ENCODE results near the gene MIEF1. TPM values are rescaled to one million over a fixed set of nuclear protein-coding genes. Genes with fewer than 3 reads are reported as not detected.

Gene MIEF1
- polyA plus RNA-seq, 1 of the 3 experiments (the other 2 are of a cell fraction), result 7.5 TPM

GRCh38 chr22:39496131-39496838 lies 5.8 kb upstream of the MIEF1 start:
- Histone ChIP-seq H3K9ac (no peak overlapping the region), H3K27me3 (ENCODE audit: insufficient read depth) (no peaks in the 10 kb centered on the region), H3K4me3 (ENCODE audit: low read depth in 2 of 2, low read length in 1 of 2) (no peak overlapping the region), H4K20me1 (ENCODE audit: insufficient read depth) (no peaks in the 10 kb centered on the region), H3K4me2 (no peak overlapping the region), H3K4me1 (ENCODE audit: control insufficient read depth in 1 of 2, insufficient read depth in 2 of 2, low read depth in 1 of 2, low read length in 1 of 2) (peaks cover 0 to 19% of the 10 kb centered on the region in 2 experiments; a peak in 2 of 4 replicates), H2AFZ (ENCODE audit: low read depth) (no peak overlapping the region; the same call in 1 of the 2 replicates), H3K9me3 (no peaks in the 10 kb centered on the region), H3K27ac (ENCODE audit: low read depth in 2 of 2, low read length in 1 of 2) (no peak overlapping the region; a peak in 1 of 4 replicates), H3F3A (replicated peaks; ENCODE audit: insufficient read depth) (no peaks in the 10 kb centered on the region), H3K36me3 (replicated peaks in 1 of 2; ENCODE audit: control insufficient read depth in 1 of 2, insufficient read depth in 2 of 2, low read length in 1 of 2) (no peaks in the 10 kb centered on the region), H3K9me2 (no peaks in the 10 kb centered on the region), H3K79me2 (ENCODE audit: insufficient read depth) (no peaks in the 10 kb centered on the region)
- 0% methylated on average over 1 of the region's 13 CpGs for WGBS (ENCODE audit: low lambda C conversion rate)
- TF ChIP-seq FOSL2 (IDR thresholded peaks at IDR 0.05; ENCODE audit: borderline replicate concordance, low read depth), result no peak
- TF ChIP-seq NFIC (IDR thresholded peaks at IDR 0.05; ENCODE audit: borderline replicate concordance), result no peak
- 0 out of 2 replicates have a peak, but pooled peaks have one; percentile 24 for TF ChIP-seq MXI1 (IDR thresholded peaks at IDR 0.05; ENCODE audit: low read depth, low read length)
- peak; percentile 59 for TF ChIP-seq CTCF (IDR thresholded peaks at IDR 0.05)
- TF ChIP-seq SMC3 (IDR thresholded peaks at IDR 0.05; ENCODE audit: low read depth, low read length), result peak; percentile 5; the same call in 1 of the 2 replicates
- peak; percentile 48 for TF ChIP-seq RAD21 (IDR thresholded peaks at IDR 0.05; ENCODE audit: low read length)
- TF ChIP-seq TAF1 (IDR thresholded peaks at IDR 0.05; ENCODE audit: borderline replicate concordance, low read depth, low read length), result no peak
- CTCF ChIA-PET, result interaction anchor here (0.6 to 3.9 kb wide), 16 partner anchors 12 to 386 kb away, joined by 3 to 36 read pairs (median 4); partner anchors contain the start of genes RPS19BP1 and TAB1
- POLR2A ChIA-PET, result interaction anchor here (0.6 to 1.2 kb wide), 2 partner anchors 24 to 27 kb away, joined by 3 read pairs; partner anchors contain the start of gene ATF4
- DNase-seq, result peak; percentile 50

GRCh38 chr22:39497429-39497828 lies 4.7 kb upstream of the MIEF1 start:
- WGBS (ENCODE audit: low lambda C conversion rate), result 89% methylated on average over 8 of the region's 8 CpGs
- Histone ChIP-seq H3K9me3 (no peaks in the 10 kb centered on the region), H3K4me1 (ENCODE audit: control insufficient read depth in 1 of 2, insufficient read depth in 2 of 2, low read depth in 1 of 2, low read length in 1 of 2) (peaks cover 0 to 23% of the 10 kb centered on the region in 2 experiments; a peak in 2 of 4 replicates), H3K9me2 (no peaks in the 10 kb centered on the region), H3K36me3 (replicated peaks in 1 of 2; ENCODE audit: control insufficient read depth in 1 of 2, insufficient read depth in 2 of 2, low read length in 1 of 2) (no peaks in the 10 kb centered on the region), H3K9ac (no peak overlapping the region), H3K79me2 (ENCODE audit: insufficient read depth) (peaks cover under 1% of the 10 kb centered on the region; the same call in 1 of the 2 replicates), H3K27me3 (ENCODE audit: insufficient read depth) (no peaks in the 10 kb centered on the region), H3K4me3 (ENCODE audit: low read depth in 2 of 2, low read length in 1 of 2) (no peak overlapping the region), H4K20me1 (ENCODE audit: insufficient read depth) (no peaks in the 10 kb centered on the region), H3K4me2 (no peak overlapping the region), H3F3A (replicated peaks; ENCODE audit: insufficient read depth) (no peaks in the 10 kb centered on the region), H3K27ac (ENCODE audit: low read depth in 2 of 2, low read length in 1 of 2) (no peak overlapping the region; a peak in 1 of 4 replicates), H2AFZ (ENCODE audit: low read depth) (no peak overlapping the region)
- ChIA-PET POLR2A (interaction anchor here (0.6 to 2.3 kb wide), 2 partner anchors 20 to 22 kb away, joined by 3 to 12 read pairs; partner anchors contain the start of gene ATF4), CTCF (interaction anchor here (0.6 to 3.9 kb wide), 9 partner anchors 10 to 851 kb away, joined by 3 to 36 read pairs (median 4); partner anchors contain the start of gene RPS19BP1)
- DNase-seq, result no peak
- no peak for TF ChIP-seq EP300 (IDR thresholded peaks at IDR 0.05; ENCODE audit: borderline replicate concordance in 1 of 2, low read depth in 1 of 2, low read length in 1 of 2)
- no peak for TF ChIP-seq REST (IDR thresholded peaks at IDR 0.05; ENCODE audit: low read depth, low read length)
- no peak for TF ChIP-seq MXI1 (IDR thresholded peaks at IDR 0.05; ENCODE audit: low read depth, low read length)
- no peak for TF ChIP-seq RCOR1 (IDR thresholded peaks at IDR 0.05; ENCODE audit: low read length)
- TF ChIP-seq USF2 (IDR thresholded peaks at IDR 0.05; ENCODE audit: borderline replicate concordance, low read depth, low read length), result no peak
- no peak for TF ChIP-seq RAD21 (IDR thresholded peaks at IDR 0.05; ENCODE audit: low read length)
- TF ChIP-seq SMC3 (IDR thresholded peaks at IDR 0.05; ENCODE audit: low read depth, low read length), result no peak
- no peak for TF ChIP-seq TAF1 (IDR thresholded peaks at IDR 0.05; ENCODE audit: borderline replicate concordance, low read depth, low read length)
- TF ChIP-seq RFX5 (IDR thresholded peaks at IDR 0.05; ENCODE audit: low read length), result no peak
- no peak for TF ChIP-seq NRF1 (IDR thresholded peaks at IDR 0.05; ENCODE audit: low read depth, low read length)
- no peak for TF ChIP-seq SIN3A (IDR thresholded peaks at IDR 0.05; ENCODE audit: borderline replicate concordance, low read depth, low read length)
- no peak for TF ChIP-seq JUND (IDR thresholded peaks at IDR 0.05)
- TF ChIP-seq NFIC (IDR thresholded peaks at IDR 0.05; ENCODE audit: borderline replicate concordance), result no peak
- TF ChIP-seq FOXJ3 (CRISPR knock-in tag; IDR thresholded peaks at IDR 0.05), result no peak
- no peak for TF ChIP-seq IRF3 (IDR thresholded peaks at IDR 0.05; ENCODE audit: low read depth, low read length)
